ENCODE data around the gene MTA1.
A peak's percentile ranks its signal among the peaks of the same experiment; 100 is the strongest.

The MTA1 gene

GRCh38 chr14:105419195-105420091 lies at the start of gene MTA1:
Gene MTA1 (plus strand): TSS chr14:105419827. CDS start chr14:105420036, 209 bp downstream.
- peak within 1 kb of the TSS; percentile 97 for H3K27ac ChIP-seq
- H3K4me2 ChIP-seq, result peak within 1 kb of the TSS; percentile 100
- peaks cover 13% of the 10 kb centered on the region for H3K27me3 ChIP-seq
- no peak for TF ChIP-seq Cebpa-rat (IDR thresholded peaks at IDR 0.05)
- H3K4me1 ChIP-seq, result peaks cover 74% of the 10 kb centered on the region
- peak within 1 kb of the TSS; percentile 98 for H3K9ac ChIP-seq
- H3K9me3 ChIP-seq, result no peaks in the 10 kb centered on the region
- peaks cover 26% of the 10 kb centered on the region for H3K36me3 ChIP-seq
- H4K20me1 ChIP-seq, result peaks cover 41% of the 10 kb centered on the region
- H3K4me3 ChIP-seq, result peak within 1 kb of the TSS; percentile 94

- no peak overlapping the region for H3K4me2 ChIP-seq
- peaks cover 27% of the 10 kb centered on the region; the same call in 1 of the 2 replicates for H3K36me3 ChIP-seq
- no peak for TF ChIP-seq Cebpa-rat (IDR thresholded peaks at IDR 0.05)
- H3K27me3 ChIP-seq, result no peaks in the 10 kb centered on the region
- no peak overlapping the region for H3K4me3 ChIP-seq
- H3K4me1 ChIP-seq, result peaks cover 22% of the 10 kb centered on the region
- H4K20me1 ChIP-seq, result 0 out of 2 replicates have a peak, but pooled peaks cover 4% of the 10 kb centered on the region
- no peak overlapping the region for H3K27ac ChIP-seq
- H3K9me3 ChIP-seq, result no peaks in the 10 kb centered on the region
- H3K9ac ChIP-seq, result 0 out of 2 replicates have a peak overlapping the region, but pooled peaks have one; percentile 16
Measured at GRCh38 chr14:105374389-105374788, 45.2 kb upstream of the MTA1 start.

- Histone ChIP-seq H3K9me3 (no peaks in the 10 kb centered on the region), H3K4me2 (peak overlapping the region; percentile 42), H3K4me3 (no peak overlapping the region), H3K27me3 (no peaks in the 10 kb centered on the region), H3K36me3 (peaks cover 29% of the 10 kb centered on the region; the same call in 1 of the 2 replicates), H3K4me1 (peaks cover 20% of the 10 kb centered on the region), H3K27ac (no peak overlapping the region), H3K9ac (no peak overlapping the region), H4K20me1 (0 out of 2 replicates have a peak, but pooled peaks cover 4% of the 10 kb centered on the region)
- TF ChIP-seq Cebpa-rat (IDR thresholded peaks at IDR 0.05), result no peak
Measured at GRCh38 chr14:105375635-105376057, 44.0 kb upstream of the MTA1 start.

GRCh38 chr14:105376521-105377440 lies 42.8 kb upstream of the MTA1 start:
- H3K9ac ChIP-seq, result no peak overlapping the region
- no peaks in the 10 kb centered on the region for H3K9me3 ChIP-seq
- TF ChIP-seq Cebpa-rat (IDR thresholded peaks at IDR 0.05), result no peak
- H3K36me3 ChIP-seq, result peaks cover 28% of the 10 kb centered on the region; the same call in 1 of the 2 replicates
- no peaks in the 10 kb centered on the region for H4K20me1 ChIP-seq
- peaks cover 14% of the 10 kb centered on the region for H3K4me1 ChIP-seq
- H3K4me2 ChIP-seq, result no peak overlapping the region
- H3K27ac ChIP-seq, result no peak overlapping the region
- H3K27me3 ChIP-seq, result no peaks in the 10 kb centered on the region
- H3K4me3 ChIP-seq, result no peak overlapping the region

GRCh38 chr14:105377555-105378182 lies 42.0 kb upstream of the MTA1 start:
- no peak overlapping the region for H3K4me2 ChIP-seq
- no peaks in the 10 kb centered on the region for H3K9me3 ChIP-seq
- H3K27ac ChIP-seq, result no peak overlapping the region
- H3K4me1 ChIP-seq, result peaks cover 14% of the 10 kb centered on the region
- H4K20me1 ChIP-seq, result no peaks in the 10 kb centered on the region
- H3K4me3 ChIP-seq, result no peak overlapping the region
- H3K36me3 ChIP-seq, result peaks cover 34% of the 10 kb centered on the region
- H3K9ac ChIP-seq, result no peak overlapping the region
- H3K27me3 ChIP-seq, result no peaks in the 10 kb centered on the region
- TF ChIP-seq Cebpa-rat (IDR thresholded peaks at IDR 0.05), result no peak

GRCh38 chr14:105378199-105378598 lies 41.4 kb upstream of the MTA1 start:
- Histone ChIP-seq H3K4me3 (no peak overlapping the region), H3K4me2 (no peak overlapping the region), H3K9ac (no peak overlapping the region; the same call in 1 of the 2 replicates), H3K36me3 (peaks cover 39% of the 10 kb centered on the region), H3K27ac (no peak overlapping the region), H4K20me1 (no peaks in the 10 kb centered on the region), H3K4me1 (peaks cover 14% of the 10 kb centered on the region), H3K9me3 (no peaks in the 10 kb centered on the region), H3K27me3 (no peaks in the 10 kb centered on the region)
- no peak for TF ChIP-seq Cebpa-rat (IDR thresholded peaks at IDR 0.05)

GRCh38 chr14:105378873-105379685 lies 40.5 kb upstream of the MTA1 start:
- H3K4me1 ChIP-seq, result peaks cover 14% of the 10 kb centered on the region
- no peak overlapping the region for H3K4me2 ChIP-seq
- peak overlapping the region; percentile 15; the same call in 1 of the 2 replicates for H3K9ac ChIP-seq
- H3K36me3 ChIP-seq, result peaks cover 41% of the 10 kb centered on the region
- H4K20me1 ChIP-seq, result no peaks in the 10 kb centered on the region
- no peak overlapping the region for H3K4me3 ChIP-seq
- no peak for TF ChIP-seq Cebpa-rat (IDR thresholded peaks at IDR 0.05)
- no peak overlapping the region for H3K27ac ChIP-seq
- no peaks in the 10 kb centered on the region for H3K9me3 ChIP-seq
- no peaks in the 10 kb centered on the region for H3K27me3 ChIP-seq

- Histone ChIP-seq H4K20me1 (no peaks in the 10 kb centered on the region), H3K9me3 (no peaks in the 10 kb centered on the region), H3K36me3 (peaks cover 49% of the 10 kb centered on the region), H3K27ac (no peak overlapping the region), H3K4me2 (no peak overlapping the region), H3K27me3 (no peaks in the 10 kb centered on the region), H3K4me1 (peaks cover 16% of the 10 kb centered on the region), H3K4me3 (no peak overlapping the region), H3K9ac (no peak overlapping the region)
- TF ChIP-seq Cebpa-rat (IDR thresholded peaks at IDR 0.05), result no peak
Measured at GRCh38 chr14:105379946-105380345, 39.7 kb upstream of the MTA1 start.

Measured in BLaER1 (cell line).